ENCODE data around the gene POLR1A.

- TF ChIP-seq CTCF (tag by site-specific recombination; IDR thresholded peaks at IDR 0.05) (no peak), REST (tag by site-specific recombination; IDR thresholded peaks at IDR 0.05) (no peak), ZNF529 (tag by site-specific recombination; IDR thresholded peaks at IDR 0.05; ENCODE audit: insufficient replicate concordance) (no peak), ZFP3 (tag by site-specific recombination; IDR thresholded peaks at IDR 0.05; ENCODE audit: low read depth) (no peak), ZNF580 (tag by site-specific recombination; IDR thresholded peaks at IDR 0.05) (no peak), ZBTB1 (tag by site-specific recombination; IDR thresholded peaks at IDR 0.05) (no peak), ZNF175 (tag by site-specific recombination; IDR thresholded peaks at IDR 0.05) (no peak), ZBTB21 (tag by site-specific recombination; IDR thresholded peaks at IDR 0.05) (no peak), KLF7 (tag by site-specific recombination; IDR thresholded peaks at IDR 0.05; ENCODE audit: borderline replicate concordance) (no peak), ZNF10 (tag by site-specific recombination; IDR thresholded peaks at IDR 0.05) (no peak), TCF7L2 (IDR thresholded peaks at IDR 0.05; ENCODE audit: borderline replicate concordance, low read depth, low read length) (no peak), ZNF24 (tag by site-specific recombination; IDR thresholded peaks at IDR 0.05) (no peak), PRDM10 (tag by site-specific recombination; IDR thresholded peaks at IDR 0.05) (no peak), ZNF274 (IDR thresholded peaks at IDR 0.05; ENCODE audit: low read length) (no peak), ZNF274 (tag by site-specific recombination; IDR thresholded peaks at IDR 0.05; ENCODE audit: borderline replicate concordance) (no peak)
These were observed 39.6 kb downstream of the POLR1A start for GRCh38 chr2:86066007-86066578.
